HL-60/S4 treated with phorbol 12-myristate 13-acetate at 8.2 ng/mL for 4 days and 3 days (cell line): ENCODE data around the gene CENPK.

Source experiments
- in situ Hi-C: fragments of 300-500 bp; cut with MboI; formaldehyde crosslinking; loops from 2 replicates; pipeline ENCODE4 v1.15.0; 2022; ENCODE audit warnings: low sequenced_read_pairs

The CENPK gene

DNA sequence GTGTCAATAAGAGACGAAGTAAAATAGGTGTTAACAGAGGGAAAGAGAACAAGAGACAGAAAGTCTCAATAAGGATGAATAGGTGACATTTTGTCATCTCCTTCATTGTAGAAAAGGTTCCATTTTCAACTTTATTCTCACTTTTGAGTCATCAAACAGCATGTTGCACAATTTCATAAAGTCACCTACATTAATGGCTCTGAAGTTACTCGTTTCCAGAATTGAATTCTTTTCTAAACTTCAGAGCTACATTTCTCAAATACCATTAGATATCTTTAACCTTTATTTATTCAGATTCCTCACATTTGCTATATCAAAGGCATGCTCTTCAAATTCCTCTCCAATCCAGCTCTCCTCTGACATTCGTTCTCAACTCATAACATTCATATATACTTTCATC is 94.3 kb downstream of the CENPK start:
- in situ Hi-C loops: no loop called here
